Subcutaneous abdominal adipose tissue (tissue), 5 donors: ENCODE results near the gene GRB10.

Source experiments
- H3K27ac ChIP-seq: one replicate; pipeline ENCODE4 v1.7.0; 2013; ENCODE audit warnings: low read depth, mild to moderate bottlenecking, inconsistent platforms, low read length, moderate library complexity
- H3K27me3 ChIP-seq, 5 donors: one replicate each; pipeline ENCODE4 v1.7.0; 2013; ENCODE audit warnings: low read length in 5 of 5, inconsistent platforms in 1 of 5; ENCODE audit not compliant: control insufficient read depth in 5 of 5, insufficient read depth in 4 of 5
- H3K36me3 ChIP-seq, 5 donors: one replicate each; pipeline ENCODE4 v1.7.0; 2013; ENCODE audit warnings: low read length in 5 of 5; ENCODE audit not compliant: control insufficient read depth in 5 of 5, insufficient read depth in 5 of 5
- H3K4me1 ChIP-seq, 5 donors: one replicate each; pipeline ENCODE4 v1.7.0; 2013; ENCODE audit warnings: low read length in 5 of 5, mild to moderate bottlenecking in 3 of 5, moderate library complexity in 1 of 5; ENCODE audit not compliant: control insufficient read depth in 5 of 5, insufficient read depth in 5 of 5
- H3K4me3 ChIP-seq, 5 donors: one replicate each; pipeline ENCODE4 v1.7.0; 2013; ENCODE audit warnings: low read length in 5 of 5, low read depth in 1 of 5
- H3K9ac ChIP-seq, 5 donors: one replicate each; pipeline ENCODE4 v1.7.0; 2013; ENCODE audit warnings: low read length in 5 of 5, mild to moderate bottlenecking in 4 of 5, moderate library complexity in 3 of 5
- H3K9me3 ChIP-seq, 5 donors: one replicate each; pipeline ENCODE4 v1.7.0; 2013; ENCODE audit warnings: low read length in 5 of 5; ENCODE audit not compliant: control insufficient read depth in 5 of 5
- donor health status: healthy.
- donor health status: healthy.
- donor health status: healthy.
- donor health status: healthy.
- donor health status: healthy.

The GRB10 gene

DNA sequence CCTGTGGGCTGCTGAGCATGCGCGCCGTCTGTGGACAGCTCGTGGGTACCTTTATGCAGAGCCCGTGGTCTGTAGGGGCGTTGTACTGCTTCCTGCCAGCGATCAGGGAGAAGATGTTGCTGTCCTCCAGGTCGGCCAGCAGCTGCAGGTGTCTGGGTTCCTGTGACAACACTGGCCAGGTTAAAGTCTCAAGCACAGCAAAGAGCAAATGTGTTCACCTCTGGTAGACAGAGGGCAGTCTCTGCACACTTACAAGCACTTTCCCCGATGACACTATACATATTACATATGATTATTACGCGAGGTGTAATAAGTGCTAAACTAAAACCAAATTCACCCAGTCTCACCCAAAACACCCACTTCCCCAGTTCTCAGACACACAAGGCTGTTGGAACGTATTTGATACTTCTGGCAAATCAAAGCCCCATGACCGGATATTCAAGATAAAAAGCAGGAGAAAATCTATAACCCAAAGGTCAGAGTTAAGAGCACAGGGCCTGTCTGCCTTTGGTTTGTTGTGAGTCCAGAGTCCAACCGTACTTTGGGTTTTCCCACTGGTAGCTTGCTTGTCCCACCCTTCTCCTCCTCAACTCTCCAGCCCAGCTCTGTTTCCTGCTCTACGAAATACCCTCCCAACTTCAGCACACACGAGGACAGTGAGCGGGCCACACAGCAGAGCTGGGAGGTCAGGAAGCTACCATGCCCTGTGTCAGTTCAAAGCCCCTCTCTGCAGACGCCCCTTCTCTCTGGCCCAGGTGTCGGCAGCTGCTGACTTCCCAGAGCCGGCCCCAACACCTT, 167.8 kb downstream of the GRB10 start:
- Histone ChIP-seq H3K4me3 (no peak overlapping the region), H3K9me3 (no peaks in the 10 kb centered on the region), H3K27ac (no peak overlapping the region), H3K9ac (no peak overlapping the region), H3K4me1 (peaks cover 0 to 2% (median 0%) of the 10 kb centered on the region in 5 donors), H3K27me3 (no peaks in the 10 kb centered on the region), H3K36me3 (peaks cover 5 to 65% (median 56%) of the 10 kb centered on the region in 5 donors)

DNA sequence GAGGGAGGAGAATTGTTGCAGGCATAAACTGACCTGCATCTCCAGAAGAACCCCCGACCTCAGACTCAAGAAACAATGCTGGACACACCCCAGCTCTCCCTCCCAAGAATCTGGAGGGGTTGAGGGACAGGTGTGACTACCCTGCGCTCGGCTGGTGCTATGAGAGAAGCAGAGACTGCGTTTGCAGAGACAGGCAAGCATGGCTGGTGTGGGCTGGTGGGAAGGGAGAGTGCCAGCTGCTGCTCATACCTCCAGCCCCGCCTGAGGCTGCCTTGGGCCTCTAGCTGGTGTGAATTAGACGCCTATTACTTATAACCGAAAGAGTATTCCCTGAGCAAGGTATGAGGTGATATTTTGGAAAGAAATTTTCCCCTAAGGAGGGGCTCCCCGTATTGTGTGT, 169.2 kb downstream of the GRB10 start:
- H3K4me3 ChIP-seq, result no peak overlapping the region
- H3K27ac ChIP-seq, result no peak overlapping the region
- no peaks in the 10 kb centered on the region for H3K9me3 ChIP-seq
- no peak overlapping the region for H3K9ac ChIP-seq
- no peaks in the 10 kb centered on the region for H3K27me3 ChIP-seq
- H3K36me3 ChIP-seq, result peaks cover 5 to 67% (median 57%) of the 10 kb centered on the region in 5 donors
- peaks cover 0 to 4% (median 0%) of the 10 kb centered on the region in 5 donors for H3K4me1 ChIP-seq

GRCh38 chr7:50612704-50613103, 170.0 kb downstream of the GRB10 start:
- Histone ChIP-seq H3K9me3 (no peaks in the 10 kb centered on the region), H3K9ac (no peak overlapping the region), H3K4me1 (peaks cover 0 to 4% (median 0%) of the 10 kb centered on the region in 5 donors), H3K4me3 (no peak overlapping the region), H3K27ac (no peak overlapping the region), H3K36me3 (peaks cover 5 to 64% (median 59%) of the 10 kb centered on the region in 5 donors), H3K27me3 (no peaks in the 10 kb centered on the region)

DNA sequence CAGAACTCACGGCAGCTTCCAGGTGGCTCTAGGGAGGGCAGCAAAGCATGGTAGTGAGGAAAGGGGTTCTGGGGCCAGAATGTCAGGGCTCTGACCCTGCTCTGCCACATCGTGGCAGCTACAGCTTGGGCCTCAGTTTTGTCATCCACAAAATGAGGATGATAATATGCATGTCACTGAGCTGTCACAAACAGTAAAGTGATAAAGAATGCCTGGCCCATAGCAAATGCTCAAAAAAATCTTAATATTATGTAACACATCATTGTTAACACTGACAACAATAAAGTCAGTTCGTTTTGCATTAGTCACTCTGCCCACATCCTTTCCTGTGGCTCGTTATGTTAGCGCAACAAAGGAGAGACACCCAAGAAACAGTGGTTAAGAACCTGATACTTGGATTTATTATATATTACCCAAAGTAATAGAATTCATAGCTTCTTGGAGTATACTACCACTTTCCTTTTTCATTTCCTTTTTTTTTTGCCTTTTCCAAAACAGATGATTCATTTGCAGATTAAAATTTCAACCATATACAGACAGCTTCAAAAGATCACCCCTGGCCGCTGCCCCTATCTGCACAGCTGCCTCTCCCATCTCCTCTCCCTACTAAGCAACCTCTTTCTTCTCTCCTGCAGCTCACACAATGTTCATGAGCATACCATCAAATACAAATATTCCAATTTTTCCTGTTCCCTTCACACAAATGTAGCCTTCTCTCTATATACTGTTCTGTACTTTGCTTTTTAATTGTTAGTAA, 172.0 kb downstream of the GRB10 start:
- Histone ChIP-seq H3K9ac (no peak overlapping the region), H3K4me3 (no peak overlapping the region), H3K4me1 (peaks cover 0 to 4% (median 0%) of the 10 kb centered on the region in 5 donors), H3K9me3 (no peaks in the 10 kb centered on the region), H3K27me3 (no peaks in the 10 kb centered on the region), H3K27ac (no peak overlapping the region), H3K36me3 (peaks cover 5 to 71% (median 68%) of the 10 kb centered on the region in 5 donors)

DNA sequence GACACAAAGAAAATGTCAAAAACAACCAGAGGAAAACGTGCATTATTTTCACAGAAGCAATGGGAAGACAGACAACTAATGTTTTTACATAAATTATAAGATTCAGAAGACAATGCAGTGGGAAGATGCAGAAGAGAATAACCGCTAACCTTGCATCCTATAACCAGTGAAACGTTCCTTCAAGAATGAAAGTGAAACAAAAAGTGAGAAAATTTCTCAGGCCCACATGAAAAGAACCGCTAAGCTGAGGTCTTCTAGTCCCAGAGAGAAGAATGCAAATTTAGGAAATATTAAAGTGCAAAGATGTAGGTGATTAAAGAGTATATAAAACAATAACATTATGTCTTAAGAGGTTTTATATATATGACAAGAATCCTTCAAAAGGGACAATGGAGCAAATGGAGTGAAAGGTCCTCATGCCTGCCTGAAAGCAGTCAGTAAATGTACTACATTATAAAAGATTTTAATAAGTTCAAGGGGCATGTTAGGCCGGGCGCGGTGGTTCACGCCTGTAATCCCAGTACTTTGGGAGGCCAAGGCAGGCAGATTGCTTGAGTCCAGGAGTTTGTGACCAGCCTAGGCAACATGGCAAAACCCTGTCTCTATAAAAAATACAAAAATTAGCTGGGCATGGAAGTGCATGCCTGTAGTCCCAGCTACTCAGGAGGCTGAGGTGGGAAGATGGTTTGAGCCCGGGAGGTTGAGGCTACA, 174.3 kb downstream of the GRB10 start:
- Histone ChIP-seq H3K27me3 (no peaks in the 10 kb centered on the region), H3K27ac (no peak overlapping the region), H3K9ac (no peak overlapping the region), H3K9me3 (no peaks in the 10 kb centered on the region), H3K36me3 (peaks cover 9 to 76% (median 71%) of the 10 kb centered on the region in 5 donors), H3K4me3 (no peak overlapping the region), H3K4me1 (peaks cover 0 to 4% (median 0%) of the 10 kb centered on the region in 5 donors)

DNA sequence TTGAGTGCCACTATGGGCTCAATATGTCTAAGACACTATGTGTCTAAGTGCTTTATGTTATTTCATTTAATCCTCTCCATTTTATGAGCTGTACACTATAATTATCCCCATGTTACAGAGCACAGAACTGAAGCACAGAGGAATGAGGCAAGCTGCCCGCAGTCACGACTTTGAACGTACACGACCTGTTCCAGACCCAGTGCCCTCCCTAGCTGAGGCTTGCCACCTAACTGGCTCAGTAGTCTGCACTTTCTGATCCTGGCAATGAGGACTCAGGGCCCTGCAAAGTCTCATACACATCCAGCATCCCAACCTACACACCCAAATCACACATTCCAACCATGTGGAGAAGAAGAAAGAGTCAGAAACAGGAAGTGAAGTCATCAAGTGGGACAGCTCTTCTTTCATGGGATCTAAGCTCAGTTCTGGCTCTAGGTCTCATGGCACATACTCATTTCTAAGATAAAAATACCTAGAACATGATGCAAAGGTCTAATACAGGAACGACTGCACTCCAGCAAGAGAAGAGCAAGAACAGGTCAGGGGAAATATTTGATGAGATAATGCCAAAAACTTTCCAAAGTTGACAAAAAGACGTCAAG, 175.1 kb downstream of the GRB10 start:
- Histone ChIP-seq H3K27me3 (no peaks in the 10 kb centered on the region), H3K27ac (no peak overlapping the region), H3K36me3 (peaks cover 9 to 74% (median 72%) of the 10 kb centered on the region in 5 donors), H3K4me3 (no peak overlapping the region), H3K9me3 (no peaks in the 10 kb centered on the region), H3K4me1 (peaks cover 0 to 4% (median 0%) of the 10 kb centered on the region in 5 donors), H3K9ac (no peak overlapping the region)

DNA sequence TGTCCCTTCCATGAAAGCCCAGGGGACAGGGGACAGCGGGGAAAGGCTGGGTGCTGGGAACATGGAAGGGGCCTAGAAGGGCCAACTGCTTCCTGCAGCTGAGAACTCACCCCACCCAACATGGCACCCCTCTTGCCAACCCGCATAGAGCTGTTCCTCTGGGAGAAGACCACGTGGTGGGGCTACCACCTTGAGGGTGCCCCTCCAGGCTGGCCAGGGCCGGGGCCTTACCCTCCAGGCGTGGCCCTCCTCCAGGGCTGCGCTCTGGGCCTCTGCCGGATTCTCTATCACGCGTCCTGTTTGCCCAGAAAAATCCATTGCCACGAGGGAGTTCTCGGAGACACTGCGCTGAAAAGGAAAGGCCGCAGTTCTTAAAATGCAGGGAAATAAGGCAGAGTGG, 177.6 kb downstream of the GRB10 start:
- no peaks in the 10 kb centered on the region for H3K9me3 ChIP-seq
- H3K27me3 ChIP-seq, result no peaks in the 10 kb centered on the region
- H3K4me3 ChIP-seq, result no peak overlapping the region
- no peak overlapping the region for H3K9ac ChIP-seq
- peaks cover 0 to 4% (median 0%) of the 10 kb centered on the region in 5 donors for H3K4me1 ChIP-seq
- H3K27ac ChIP-seq, result no peak overlapping the region
- peaks cover 4 to 65% (median 51%) of the 10 kb centered on the region in 5 donors for H3K36me3 ChIP-seq

- Histone ChIP-seq H3K9ac (no peak overlapping the region), H3K27me3 (no peaks in the 10 kb centered on the region), H3K4me1 (no peaks in the 10 kb centered on the region), H3K4me3 (no peak overlapping the region), H3K27ac (no peak overlapping the region), H3K36me3 (peaks cover 4 to 76% (median 64%) of the 10 kb centered on the region in 5 donors), H3K9me3 (no peaks in the 10 kb centered on the region)
Measured at GRCh38 chr7:50603287-50603686, 179.4 kb downstream of the GRB10 start.

DNA sequence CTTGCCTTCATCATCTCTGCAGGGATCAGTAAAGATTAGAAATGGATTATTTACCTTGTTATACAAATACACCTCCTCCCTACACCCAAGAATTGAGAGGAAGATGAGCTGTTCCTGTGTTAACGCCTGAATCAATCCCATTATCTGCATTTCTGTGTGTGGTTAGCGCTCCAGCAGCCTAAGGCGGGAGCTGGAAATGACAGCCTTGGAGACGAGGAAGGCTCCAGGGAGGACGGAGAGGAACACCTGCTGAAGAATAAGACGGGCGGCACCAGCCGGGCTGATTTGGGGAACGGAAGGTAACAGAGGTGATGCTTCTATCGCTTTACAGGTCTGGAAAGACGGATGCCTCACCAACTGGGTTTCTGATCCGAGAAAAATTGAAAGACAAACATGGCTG, 183.3 kb downstream of the GRB10 start:
- Histone ChIP-seq H3K36me3 (peaks cover 4 to 64% (median 53%) of the 10 kb centered on the region in 5 donors), H3K27me3 (no peaks in the 10 kb centered on the region), H3K9me3 (no peaks in the 10 kb centered on the region), H3K4me1 (no peaks in the 10 kb centered on the region), H3K9ac (no peak overlapping the region), H3K27ac (no peak overlapping the region), H3K4me3 (no peak overlapping the region)
